ENCODE measurements around the gene RPS6KA5. TPM values are rescaled to one million over a fixed set of nuclear protein-coding genes. Genes with fewer than 3 reads are reported as not detected.
"Not testable (repeated sequence)": the region's sequence is repeated elsewhere in the genome, so short reads cannot be mapped to it uniquely, and the experiment has no call there.

Gene RPS6KA5
- total and polyA plus RNA-seq, 9 of the 15 experiments (the other 6 are each of a cell fraction or from before 2014, with no cell fraction given), result 0.88 to 7.7 (median 4.7) TPM

DNA sequence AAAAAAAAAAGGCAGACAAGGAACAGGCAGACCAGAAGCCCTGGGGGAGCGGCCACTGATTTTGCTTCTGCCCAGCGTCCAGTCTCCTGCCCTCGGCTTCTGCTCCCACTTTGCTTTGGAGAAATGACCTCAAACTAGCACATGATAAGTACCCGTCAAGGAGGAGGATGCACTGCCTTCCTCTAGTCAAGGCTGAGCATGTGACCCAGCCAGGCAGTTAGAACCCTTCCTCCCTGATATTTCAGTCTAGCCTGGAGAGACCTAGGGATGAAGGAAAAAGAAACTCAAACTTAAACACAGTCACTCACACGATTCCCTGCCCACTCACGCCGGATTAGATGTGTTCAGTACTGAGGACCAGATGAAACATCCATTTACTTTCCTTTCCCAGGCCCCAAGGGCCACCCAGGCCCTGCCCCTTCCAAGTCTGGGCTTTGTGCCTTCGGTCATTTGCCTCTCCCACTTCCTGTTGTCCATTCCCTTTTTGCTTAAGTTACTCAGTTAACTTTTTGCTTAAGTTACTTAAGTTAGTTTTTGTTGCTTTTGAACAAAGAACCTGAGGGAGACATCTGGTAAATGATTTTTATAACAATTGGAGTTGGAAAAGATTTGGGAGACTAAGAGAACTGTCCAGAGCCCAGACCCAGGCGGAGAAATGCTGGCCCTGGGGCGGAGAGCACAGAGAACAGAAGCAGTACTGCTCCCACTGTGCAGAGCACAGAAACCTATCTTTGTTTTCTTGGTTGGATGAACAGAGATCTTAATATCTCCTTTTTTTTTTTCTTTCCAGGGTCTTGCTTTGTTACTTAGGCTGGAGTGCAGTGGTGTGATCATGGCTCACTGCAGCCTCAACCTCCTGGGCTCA, 221.2 kb downstream of the RPS6KA5 start (continued):
- TF ChIP-seq MGA (IDR thresholded peaks at IDR 0.05) (0 out of 2 replicates have a peak, but pooled peaks have one; percentile 22), ZSCAN32 (CRISPR knock-in tag; IDR thresholded peaks at IDR 0.05) (no peak)

DNA sequence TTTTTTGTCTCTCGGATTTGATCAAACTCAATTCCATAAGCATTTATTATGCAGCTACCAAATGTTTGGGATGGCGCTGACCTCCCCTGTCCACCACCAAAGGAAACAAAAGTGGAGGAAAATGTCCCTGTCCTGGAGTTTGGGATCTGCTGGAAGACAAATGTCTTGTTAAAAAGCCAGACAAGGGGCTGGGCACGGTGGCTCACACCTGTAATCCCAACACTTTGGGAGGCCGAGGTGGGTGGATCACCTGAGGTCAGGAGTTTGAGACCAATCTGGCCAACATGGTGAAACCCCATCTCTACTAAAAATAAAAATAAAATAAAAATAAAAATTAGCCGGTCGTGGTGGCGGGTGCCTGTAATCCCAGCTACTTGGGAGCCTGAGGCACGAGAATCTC, 221.9 kb downstream of the RPS6KA5 start:
- H3K9me1 ChIP-seq (ENCODE audit: control insufficient read depth, insufficient read depth, low read length); H3K4me2 ChIP-seq (ENCODE audit: insufficient read depth, low read length); BruUV-seq (replicated peaks); CTCF ChIA-PET (ENCODE audit: low intra/inter-chr PET ratio); in situ Hi-C loops (cut with MboI); H3K9me3 ChIP-seq (replicated peaks; ENCODE audit: control insufficient read depth, insufficient read depth, low read depth, low read length); intact Hi-C loops (cut with micrococcal nuclease); DNase-seq (ENCODE audit: extremely low read depth in 1 of 4, low spot score in 3 of 4); H3K9ac ChIP-seq (ENCODE audit: insufficient read depth in 1 of 2, low read depth in 2 of 2, low read length in 2 of 2); H3K27me3 ChIP-seq (ENCODE audit: control insufficient read depth in 2 of 2, insufficient read depth in 2 of 2, low read length in 2 of 2); H4K20me1 ChIP-seq (replicated peaks; ENCODE audit: control insufficient read depth, insufficient read depth, low read length); H3K79me2 ChIP-seq (ENCODE audit: control insufficient read depth, insufficient read depth, low read length); FAIRE-seq; POLR2A ChIA-PET; H3K36me3 ChIP-seq (ENCODE audit: control insufficient read depth, insufficient read depth, low read length); H3K4me3 ChIP-seq; H2AFZ ChIP-seq (ENCODE audit: low read depth, low read length); ATAC-seq; H3K4me1 ChIP-seq (replicated peaks in 1 of 2; ENCODE audit: control insufficient read depth in 2 of 2, insufficient read depth in 2 of 2, low read length in 2 of 2); H3K27ac ChIP-seq (ENCODE audit: extremely low read depth, low read depth, low read length): not testable (repeated sequence)
- 100% methylated on average over 1 of the region's 8 CpGs for WGBS (ENCODE audit: insufficient coverage, low coverage, missing lambda C conversion rate)
